GM18511 (cell line): ENCODE results near the gene PAQR8.
"Not testable (repeated sequence)": the region's sequence is repeated elsewhere in the genome, so short reads cannot be mapped to it uniquely, and the experiment has no call there.

ENCODE experiments used
- ATAC-seq: cut with Tn5 transposase; IDR thresholded peaks from one replicate; pipeline ENCODE4 v1.9.1; 2021; ENCODE audit warnings: mild to moderate bottlenecking, moderate library complexity; ENCODE audit not compliant: unreplicated experiment

Gene PAQR8

GRCh38 chr6:52405243-52405642 lies 43.3 kb downstream of the PAQR8 start:
- no peak for ATAC-seq

GRCh38 chr6:52407467-52407866 lies 45.5 kb downstream of the PAQR8 start:
- ATAC-seq, result peak; percentile 83

- ATAC-seq, result no peak
Measured at GRCh38 chr6:52409499-52409898, 47.5 kb downstream of the PAQR8 start.

GRCh38 chr6:52410979-52411378 lies 49.0 kb downstream of the PAQR8 start:
- no peak for ATAC-seq

GRCh38 chr6:52411911-52412310 lies 50.0 kb downstream of the PAQR8 start:
- no peak for ATAC-seq

GRCh38 chr6:52415333-52415732 lies 53.4 kb downstream of the PAQR8 start:
- ATAC-seq, result no peak

- no peak for ATAC-seq
Measured at GRCh38 chr6:52415917-52416628, 54.1 kb downstream of the PAQR8 start.

- peak; percentile 19 for ATAC-seq
Measured at GRCh38 chr6:52416629-52417151, 54.7 kb downstream of the PAQR8 start.

- no peak for ATAC-seq
Measured at GRCh38 chr6:52417675-52418111, 55.7 kb downstream of the PAQR8 start.

GRCh38 chr6:52418606-52419005 lies 56.7 kb downstream of the PAQR8 start:
- ATAC-seq, result no peak

GRCh38 chr6:52419809-52420667 lies 58.1 kb downstream of the PAQR8 start, which contains the start of gene EFHC1:
TSS of gene EFHC1 (plus strand) at chr6:52420342. CDS start at chr6:52420411, 69 bp downstream.
- peak; percentile 92 for ATAC-seq

GRCh38 chr6:52420668-52421358 lies 58.9 kb downstream of the PAQR8 start:
- ATAC-seq, result no peak

- ATAC-seq, result no peak
Measured at GRCh38 chr6:52422156-52422555, 60.2 kb downstream of the PAQR8 start.

- ATAC-seq, result no peak
Measured at GRCh38 chr6:52423448-52423847, 61.5 kb downstream of the PAQR8 start.

- no peak for ATAC-seq
Measured at GRCh38 chr6:52423971-52424381, 62.0 kb downstream of the PAQR8 start.

- ATAC-seq, result no peak
Measured at GRCh38 chr6:52424513-52424912, 62.6 kb downstream of the PAQR8 start.

GRCh38 chr6:52426667-52427066 lies 64.7 kb downstream of the PAQR8 start:
- no peak for ATAC-seq

GRCh38 chr6:52433294-52433693 lies 71.3 kb downstream of the PAQR8 start:
- not testable (repeated sequence) for ATAC-seq

GRCh38 chr6:52435345-52435744 lies 73.4 kb downstream of the PAQR8 start:
- no peak for ATAC-seq

GRCh38 chr6:52438926-52439325 lies 77.0 kb downstream of the PAQR8 start:
- ATAC-seq, result no peak

GRCh38 chr6:52454556-52454955 lies 92.6 kb downstream of the PAQR8 start:
- no peak for ATAC-seq
